Neuronal stem cell (in vitro differentiated cells): Measurements from ENCODE around the gene TIAM2.

Experiments used
- DNase-seq: peaks from one replicate; pipeline ENCODE4 v3.0.0-alpha.2; 2013; ENCODE audit warnings: low spot score
- H2AFZ ChIP-seq: one replicate; pipeline ENCODE4 v1.6.1; 2013; ENCODE audit warnings: mild to moderate bottlenecking, low read length, inconsistent platforms
- H2AK5ac ChIP-seq: 2 replicates; pipeline ENCODE4 v1.6.1; 2013; ENCODE audit warnings: low read depth, mild to moderate bottlenecking, inconsistent platforms, low read length, moderate library complexity, mixed read lengths
- H2BK120ac ChIP-seq: 2 replicates; pipeline ENCODE4 v1.6.1; 2013; ENCODE audit warnings: low read depth, mild to moderate bottlenecking, inconsistent platforms, low read length, moderate library complexity, mixed read lengths
- H2BK12ac ChIP-seq: one replicate; pipeline ENCODE4 v1.6.1; 2013; ENCODE audit warnings: low read length, inconsistent platforms
- H2BK15ac ChIP-seq: 2 replicates; pipeline ENCODE4 v1.6.1; 2013; ENCODE audit warnings: mild to moderate bottlenecking, low read length, inconsistent platforms, mixed read lengths
- H2BK5ac ChIP-seq: one replicate; pipeline ENCODE4 v1.6.1; 2013; ENCODE audit warnings: inconsistent platforms, mild to moderate bottlenecking, low read length, moderate library complexity
- H3K14ac ChIP-seq: one replicate; pipeline ENCODE4 v1.6.1; 2013; ENCODE audit warnings: low read length, inconsistent platforms
- H3K18ac ChIP-seq: 2 replicates; pipeline ENCODE4 v1.6.1; 2013; ENCODE audit warnings: low read length, inconsistent platforms
- H3K23ac ChIP-seq: 2 replicates; pipeline ENCODE4 v1.6.1; 2013; ENCODE audit warnings: low read depth, mild to moderate bottlenecking, mixed read lengths, low read length, inconsistent platforms; ENCODE audit not compliant: poor library complexity
- H3K27ac ChIP-seq: replicated peaks from 3 replicates; pipeline ENCODE4 v1.5.1; 2013; ENCODE audit warnings: low read length, inconsistent platforms
- H3K27me3 ChIP-seq, 3 experiments: 2 replicates each; pipeline ENCODE4 v1.6.1; 2013; ENCODE audit warnings: low read length in 3 of 3, mild to moderate bottlenecking in 2 of 3, inconsistent platforms in 1 of 3, low read depth in 1 of 3, mixed read lengths in 1 of 3, moderate library complexity in 1 of 3; ENCODE audit not compliant: control insufficient read depth in 3 of 3, insufficient read depth in 3 of 3
- H3K36me3 ChIP-seq, 2 donors: replicated peaks in 1 of 2; 2 replicates each; pipeline ENCODE4 v1.6.1; 2013; ENCODE audit warnings: low read length in 2 of 2; ENCODE audit not compliant: control insufficient read depth in 2 of 2, insufficient read depth in 2 of 2
- H3K4ac ChIP-seq: 2 replicates; pipeline ENCODE4 v1.6.1; 2013; ENCODE audit warnings: inconsistent platforms, mild to moderate bottlenecking, low read length, moderate library complexity
- H3K4me1 ChIP-seq, 2 donors: 1 replicate in 1 of 2; 2 replicates in 1 of 2; pipeline ENCODE4 v1.6.1; 2013; ENCODE audit warnings: low read length in 2 of 2, low read depth in 1 of 2; ENCODE audit not compliant: control insufficient read depth in 2 of 2, insufficient read depth in 1 of 2
- H3K4me2 ChIP-seq: one replicate; pipeline ENCODE4 v1.6.1; 2013; ENCODE audit warnings: mild to moderate bottlenecking, low read length, inconsistent platforms; ENCODE audit not compliant: insufficient read depth, poor library complexity, severe bottlenecking
- H3K4me3 ChIP-seq, 2 donors: 2 replicates each; pipeline ENCODE4 v1.5.1; 2013; ENCODE audit warnings: low read length in 2 of 2, mild to moderate bottlenecking in 2 of 2, inconsistent platforms in 1 of 2, moderate library complexity in 1 of 2
- H3K79me1 ChIP-seq: one replicate; pipeline ENCODE4 v1.6.1; 2013; ENCODE audit warnings: low read depth, mild to moderate bottlenecking, inconsistent platforms, low read length, moderate library complexity
- H3K9ac ChIP-seq: one replicate; pipeline ENCODE4 v1.6.1; 2013; ENCODE audit warnings: mild to moderate bottlenecking, low read depth, low read length, inconsistent platforms; ENCODE audit not compliant: poor library complexity
- H3K9me3 ChIP-seq, 2 donors: replicated peaks in 1 of 2; 2 replicates each; pipeline versions ENCODE3 to v1.6.1; 2013; ENCODE audit warnings: low read length in 2 of 2, mild to moderate bottlenecking in 2 of 2, inconsistent platforms in 1 of 2, low read depth in 1 of 2, mixed read lengths in 1 of 2, moderate library complexity in 1 of 2; ENCODE audit not compliant: control insufficient read depth in 2 of 2, insufficient read depth in 1 of 2
- H4K8ac ChIP-seq: one replicate; pipeline ENCODE4 v1.6.1; 2013; ENCODE audit warnings: low read depth, mild to moderate bottlenecking, inconsistent platforms, low read length, moderate library complexity
- H4K91ac ChIP-seq: one replicate; pipeline ENCODE4 v1.6.1; 2013; ENCODE audit warnings: low read length, low read depth, mild to moderate bottlenecking, inconsistent platforms; ENCODE audit not compliant: poor library complexity
- WGBS, 2 donors: extraction: QIAGEN DNeasy Blood & Tissue Kit; methylation state at CpG; one replicate each; pipeline ENCODE4 v1.1.7; 2013; ENCODE audit warnings: missing lambda C conversion rate in 2 of 2, mixed read lengths in 1 of 2; ENCODE audit not compliant: insufficient read length in 2 of 2, insufficient replicate concordance in 1 of 2; ENCODE audit errors: extremely low coverage in 2 of 2; 5-methylcytosine and 5-hydroxymethylcytosine counted together

Gene TIAM2

GRCh38 chr6:155075930-155076695 lies 81.0 kb downstream of the TIAM2 start:
- H3K4me3 ChIP-seq: no peak overlapping the region
- no peak overlapping the region for H2AFZ ChIP-seq
- H4K8ac ChIP-seq: no peak overlapping the region
- no peak overlapping the region for H2BK5ac ChIP-seq
- no peak overlapping the region for H2AK5ac ChIP-seq
- no peak overlapping the region for H3K23ac ChIP-seq
- H3K79me1 ChIP-seq: no peaks in the 10 kb centered on the region
- no peak overlapping the region for H4K91ac ChIP-seq
- no peaks in the 10 kb centered on the region for H3K9me3 ChIP-seq
- H3K14ac ChIP-seq: no peak overlapping the region
- no peak overlapping the region for H2BK12ac ChIP-seq
- WGBS, 2 donors: no CpG with 5 or more reads among the region's 12 CpGs
- H3K4ac ChIP-seq: no peak overlapping the region
- no peaks in the 10 kb centered on the region for H3K36me3 ChIP-seq
- no peak overlapping the region for H3K4me2 ChIP-seq
- peaks cover 0 to 12% of the 10 kb centered on the region in 2 donors for H3K4me1 ChIP-seq
- no peak overlapping the region for H3K9ac ChIP-seq
- no peak overlapping the region for H2BK15ac ChIP-seq
- no peak overlapping the region for H3K18ac ChIP-seq
- no peak overlapping the region for H3K27ac ChIP-seq
- no peak for DNase-seq
- no peaks in the 10 kb centered on the region for H3K27me3 ChIP-seq
- no peak overlapping the region for H2BK120ac ChIP-seq

DNA sequence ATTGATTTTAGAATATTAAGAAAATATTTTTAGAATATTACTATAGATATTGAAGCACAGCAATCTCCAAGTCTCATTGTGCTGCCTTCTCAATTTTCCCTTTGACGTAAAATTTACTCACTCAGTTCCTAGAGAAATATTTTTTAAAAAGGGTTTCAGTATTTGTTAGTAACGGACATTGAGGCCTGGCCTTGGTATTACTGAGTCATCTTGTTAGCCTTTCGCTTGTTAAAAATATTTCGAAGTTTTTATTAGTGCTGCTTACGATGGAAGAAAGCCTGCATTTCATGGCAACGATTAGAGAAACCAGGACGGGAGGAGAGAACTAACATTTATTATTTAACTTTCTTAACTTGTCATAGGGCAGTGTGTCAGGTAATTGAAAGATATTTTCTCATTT lies 82.2 kb downstream of the TIAM2 start:
- Histone ChIP-seq H3K4me1 (peaks cover 0 to 16% of the 10 kb centered on the region in 2 donors), H3K27ac (no peak overlapping the region)

GRCh38 chr6:155077784-155078183 lies 82.7 kb downstream of the TIAM2 start:
- no peaks in the 10 kb centered on the region for H3K79me1 ChIP-seq
- H3K27ac ChIP-seq: no peak overlapping the region
- H3K18ac ChIP-seq: no peak overlapping the region
- H3K4me3 ChIP-seq: no peak overlapping the region
- no peak overlapping the region for H2AFZ ChIP-seq
- H3K36me3 ChIP-seq: no peaks in the 10 kb centered on the region
- no peaks in the 10 kb centered on the region for H3K9me3 ChIP-seq
- no peak overlapping the region for H3K14ac ChIP-seq
- H2BK120ac ChIP-seq: no peak overlapping the region
- H3K23ac ChIP-seq: no peak overlapping the region
- H3K4me2 ChIP-seq: no peak overlapping the region
- no peak overlapping the region for H2AK5ac ChIP-seq
- H3K9ac ChIP-seq: no peak overlapping the region
- no peak overlapping the region for H2BK5ac ChIP-seq
- no peak overlapping the region for H3K4ac ChIP-seq
- H2BK15ac ChIP-seq: no peak overlapping the region
- H4K8ac ChIP-seq: no peak overlapping the region
- H4K91ac ChIP-seq: no peak overlapping the region
- no peak for DNase-seq
- no CpG with 5 or more reads among the region's 2 CpGs for WGBS, 2 donors
- peaks cover 0 to 16% of the 10 kb centered on the region in 2 donors for H3K4me1 ChIP-seq
- H3K27me3 ChIP-seq: no peaks in the 10 kb centered on the region
- no peak overlapping the region for H2BK12ac ChIP-seq

More for the DNA sequence above, 82.2 kb downstream of the TIAM2 start:
- no peak overlapping the region for H3K18ac ChIP-seq
- H3K4me3 ChIP-seq: no peak overlapping the region
- H2AK5ac ChIP-seq: no peak overlapping the region
- H4K91ac ChIP-seq: no peak overlapping the region
- H3K36me3 ChIP-seq: no peaks in the 10 kb centered on the region
- no peak overlapping the region for H3K4ac ChIP-seq
- no peaks in the 10 kb centered on the region for H3K9me3 ChIP-seq
- H2BK120ac ChIP-seq: no peak overlapping the region
- H3K14ac ChIP-seq: no peak overlapping the region
- no peak for DNase-seq
- no peak overlapping the region for H2BK15ac ChIP-seq
- no CpG with 5 or more reads among the region's 7 CpGs for WGBS, 2 donors
- H2BK5ac ChIP-seq: no peak overlapping the region
- H3K79me1 ChIP-seq: no peaks in the 10 kb centered on the region
- no peak overlapping the region for H3K23ac ChIP-seq
- no peaks in the 10 kb centered on the region for H3K27me3 ChIP-seq
- H4K8ac ChIP-seq: no peak overlapping the region
- H2BK12ac ChIP-seq: no peak overlapping the region
- no peak overlapping the region for H3K4me2 ChIP-seq
- no peak overlapping the region for H3K9ac ChIP-seq
- no peak overlapping the region for H2AFZ ChIP-seq

DNA sequence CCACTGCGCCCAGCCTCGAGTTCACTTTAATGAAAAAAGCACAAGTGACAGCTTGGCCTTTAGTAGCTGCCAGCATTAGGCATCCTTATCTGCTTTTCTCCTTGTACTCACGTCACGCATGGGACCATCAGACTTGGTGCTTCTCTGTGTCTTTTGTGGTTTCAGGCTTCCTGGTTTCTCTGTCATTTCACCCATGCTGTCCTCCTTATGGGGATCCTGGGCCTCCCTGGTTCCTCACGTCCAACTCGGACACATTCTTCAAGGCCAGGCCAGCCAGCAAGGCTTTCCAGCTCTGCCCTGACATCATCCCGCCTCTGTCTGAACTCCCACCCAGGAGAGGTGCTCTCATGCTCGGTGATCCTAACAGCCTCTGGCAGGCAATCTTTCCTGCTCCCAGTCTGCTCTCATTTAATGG lies 83.2 kb downstream of the TIAM2 start:
- Histone ChIP-seq H3K4me3 (no peak overlapping the region), H2BK15ac (no peak overlapping the region), H3K4ac (no peak overlapping the region), H2AK5ac (no peak overlapping the region), H3K4me2 (no peak overlapping the region), H3K27ac (no peak overlapping the region), H3K23ac (no peak overlapping the region), H2BK5ac (no peak overlapping the region), H3K27me3 (no peaks in the 10 kb centered on the region), H3K18ac (peak overlapping the region; percentile 27), H2AFZ (no peak overlapping the region), H3K79me1 (no peaks in the 10 kb centered on the region), H3K4me1 (peaks cover 0 to 16% of the 10 kb centered on the region in 2 donors), H3K14ac (no peak overlapping the region), H2BK12ac (no peak overlapping the region), H4K8ac (no peak overlapping the region), H2BK120ac (peak overlapping the region; percentile 47), H3K9me3 (no peaks in the 10 kb centered on the region), H4K91ac (no peak overlapping the region), H3K36me3 (no peaks in the 10 kb centered on the region), H3K9ac (peak overlapping the region; percentile 27)
- DNase-seq: no peak
- WGBS, 2 donors: no CpG with 5 or more reads among the region's 8 CpGs
